Tibial nerve (tissue), 4 donors: ENCODE measurements around the gene CDCA3. TPM values are rescaled to one million over a fixed set of nuclear protein-coding genes. Genes with fewer than 3 reads are reported as not detected.
A peak's percentile ranks its signal among the peaks of the same experiment; 100 is the strongest.
"Not testable (repeated sequence)": the region's sequence is repeated elsewhere in the genome, so short reads cannot be mapped to it uniquely, and the experiment has no call there.

Experiments
- DNase-seq, 2 donors: peaks; one replicate each; pipeline ENCODE4 v3.0.0-alpha.2; 2019; ENCODE audit warnings: low spot score in 2 of 2
- H3K27ac ChIP-seq, 4 donors: fragments of 200-600 bp; sonication (generic) in 3 of 4; one replicate each; pipeline ENCODE4 v1.5.1; 2017 to 2019; ENCODE audit warnings: mild to moderate bottlenecking in 1 of 4
- H3K27me3 ChIP-seq, 2 donors: fragments of 200-600 bp; sonication (generic) in 1 of 2; one replicate each; pipeline versions ENCODE4 v1.5.1 to v1.6.0; 2017 to 2019
- H3K36me3 ChIP-seq, 3 donors: fragments of 200-600 bp; sonication (generic); one replicate each; pipeline ENCODE4 v1.5.1; 2018 to 2019
- H3K4me1 ChIP-seq, 4 donors: fragments of 200-600 bp; sonication (generic) in 3 of 4; one replicate each; pipeline ENCODE4 v1.5.1; 2017 to 2019
- H3K4me3 ChIP-seq, 4 donors: fragments of 200-600 bp; sonication (generic) in 3 of 4; one replicate each; pipeline ENCODE4 v1.5.1; 2017 to 2019; ENCODE audit warnings: mild to moderate bottlenecking in 1 of 4, moderate library complexity in 1 of 4
- H3K9me3 ChIP-seq, 4 donors: fragments of 200-600 bp; sonication (generic) in 3 of 4; one replicate each; pipeline ENCODE4 v1.5.1; 2017 to 2019
- EP300 ChIP-seq, 2 donors: sonication (generic); formaldehyde crosslinking; IDR thresholded peaks; one replicate each; pipeline ENCODE4 v1.6.1; 2017; ENCODE audit warnings: antibody characterized with exemption in 2 of 2, mild to moderate bottlenecking in 1 of 2
- POLR2A ChIP-seq, 2 donors: fragments of 450-650 bp; IDR thresholded peaks; one replicate each; pipeline ENCODE4 v1.6.1; 2017; ENCODE audit warnings: antibody characterized with exemption in 2 of 2, mild to moderate bottlenecking in 2 of 2, moderate library complexity in 2 of 2
- WGBS, 2 donors: methylation state at CpG; one replicate each; pipeline ENCODE4 v1.1.5; 2018; 5-methylcytosine and 5-hydroxymethylcytosine counted together
- total RNA-seq, 4 donors: library from RNA; depleted of rRNA; stranded (reverse); fragments of >200 nt; gene quantifications; one replicate each; pipeline ENCODE4 v1.1.0, GENCODE V29; 2016
- TF ChIP-seq, protein P1 (sequence below), 5 experiments: fragments of 200-600 bp in 3 of 5; fragments of 450-650 bp in 2 of 5; sonication (generic) in 3 of 5; IDR thresholded peaks; one replicate each; pipeline ENCODE4 v1.5.1; 2016 to 2019; ENCODE audit warnings: antibody characterized with exemption in 5 of 5, mild to moderate bottlenecking in 3 of 5, moderate library complexity in 2 of 5

CDCA3 gene
- total RNA-seq, 4 donors from 2014 or later, result 0.21 to 19.4 (median 3.6) TPM

DNA sequence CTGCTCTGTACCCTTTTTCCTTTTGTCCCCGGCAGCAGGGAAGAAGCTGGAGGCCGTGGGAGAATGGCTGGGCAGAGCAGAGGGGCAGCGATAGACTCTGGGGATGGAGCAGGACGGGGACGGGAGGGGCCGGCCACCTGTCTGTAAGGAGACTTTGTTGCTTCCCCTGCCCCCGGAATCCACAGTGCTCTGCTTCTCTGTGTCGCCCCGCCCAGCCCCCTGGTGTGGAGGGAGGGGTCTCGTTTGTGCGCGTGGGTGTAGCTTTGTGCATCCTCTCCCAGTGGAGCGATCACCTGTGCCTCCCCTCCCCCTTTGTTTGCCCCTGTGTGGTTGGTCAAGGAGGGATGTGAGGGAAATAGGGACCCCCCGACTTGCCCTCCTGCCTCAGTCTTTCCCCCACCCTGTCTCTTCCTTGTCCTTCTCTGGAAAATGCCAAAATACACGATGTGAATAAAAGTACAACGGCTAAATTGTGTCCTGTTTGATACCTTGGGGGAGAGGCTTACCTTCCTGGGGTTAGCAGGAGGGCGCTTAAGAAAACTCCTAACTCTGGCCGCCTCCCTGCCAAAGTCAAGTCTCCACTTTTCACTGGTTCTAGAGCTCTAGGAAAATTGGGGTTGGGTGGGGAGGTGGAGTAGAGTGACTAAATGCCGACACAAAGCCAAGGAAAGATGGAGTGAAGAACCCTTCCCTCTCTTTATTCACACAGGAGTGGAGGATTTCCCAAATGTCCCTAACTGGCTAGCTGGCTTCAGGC, 15.3 kb upstream of the CDCA3 start:
- Histone ChIP-seq H3K4me1 (peaks cover 0 to 42% (median 23%) of the 10 kb centered on the region in 4 donors), H3K27ac (peak overlapping the region; percentile 77 to 98 (median 96)), H3K9me3 (no peaks in the 10 kb centered on the region), H3K27me3 (no peaks in the 10 kb centered on the region), H3K36me3 (peaks cover 0 to 69% (median 9%) of the 10 kb centered on the region in 3 donors), H3K4me3 (peak overlapping the region; percentile 76 to 96 (median 94))
- TF ChIP-seq POLR2A (IDR thresholded peaks at IDR 0.05), result no peak
- TF ChIP-seq, protein P1, sequence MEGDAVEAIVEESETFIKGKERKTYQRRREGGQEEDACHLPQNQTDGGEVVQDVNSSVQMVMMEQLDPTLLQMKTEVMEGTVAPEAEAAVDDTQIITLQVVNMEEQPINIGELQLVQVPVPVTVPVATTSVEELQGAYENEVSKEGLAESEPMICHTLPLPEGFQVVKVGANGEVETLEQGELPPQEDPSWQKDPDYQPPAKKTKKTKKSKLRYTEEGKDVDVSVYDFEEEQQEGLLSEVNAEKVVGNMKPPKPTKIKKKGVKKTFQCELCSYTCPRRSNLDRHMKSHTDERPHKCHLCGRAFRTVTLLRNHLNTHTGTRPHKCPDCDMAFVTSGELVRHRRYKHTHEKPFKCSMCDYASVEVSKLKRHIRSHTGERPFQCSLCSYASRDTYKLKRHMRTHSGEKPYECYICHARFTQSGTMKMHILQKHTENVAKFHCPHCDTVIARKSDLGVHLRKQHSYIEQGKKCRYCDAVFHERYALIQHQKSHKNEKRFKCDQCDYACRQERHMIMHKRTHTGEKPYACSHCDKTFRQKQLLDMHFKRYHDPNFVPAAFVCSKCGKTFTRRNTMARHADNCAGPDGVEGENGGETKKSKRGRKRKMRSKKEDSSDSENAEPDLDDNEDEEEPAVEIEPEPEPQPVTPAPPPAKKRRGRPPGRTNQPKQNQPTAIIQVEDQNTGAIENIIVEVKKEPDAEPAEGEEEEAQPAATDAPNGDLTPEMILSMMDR (IDR thresholded peaks at IDR 0.05), result no peak
- TF ChIP-seq EP300 (IDR thresholded peaks at IDR 0.05), result no peak
- WGBS, 2 donors, result 70 to 74% methylated on average over 18 to 19 of the region's 19 CpGs
- no peak for DNase-seq

DNA sequence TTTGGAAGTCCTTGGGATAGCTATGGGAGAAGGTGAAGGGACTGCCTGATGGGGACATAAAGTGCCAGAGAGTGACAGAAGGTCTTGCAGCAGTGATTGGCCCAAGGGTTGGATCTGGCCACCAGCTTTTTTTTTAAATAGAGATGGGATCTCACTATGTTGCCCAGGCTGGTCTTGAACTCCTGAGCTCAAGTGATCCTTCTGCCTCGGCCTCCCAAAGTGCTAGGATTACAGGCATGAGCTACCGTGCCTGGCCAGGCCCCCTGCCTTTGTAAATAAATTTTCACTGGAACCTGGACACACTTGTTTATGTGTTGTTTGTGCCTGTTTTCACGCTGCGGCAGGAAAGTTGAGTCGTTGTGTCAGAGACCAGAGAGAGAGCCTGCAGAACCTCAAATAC, 14.2 kb upstream of the CDCA3 start:
- not testable (repeated sequence) for H3K27ac ChIP-seq, H3K9me3 ChIP-seq, H3K27me3 ChIP-seq, H3K4me3 ChIP-seq, DNase-seq
- 90 to 93% methylated on average over 5 of the region's 5 CpGs for WGBS, 2 donors
- peaks cover 0 to 32% (median 17%) of the 10 kb centered on the region in 4 donors for H3K4me1 ChIP-seq
- peaks cover 0 to 69% (median 17%) of the 10 kb centered on the region in 3 donors for H3K36me3 ChIP-seq

DNA sequence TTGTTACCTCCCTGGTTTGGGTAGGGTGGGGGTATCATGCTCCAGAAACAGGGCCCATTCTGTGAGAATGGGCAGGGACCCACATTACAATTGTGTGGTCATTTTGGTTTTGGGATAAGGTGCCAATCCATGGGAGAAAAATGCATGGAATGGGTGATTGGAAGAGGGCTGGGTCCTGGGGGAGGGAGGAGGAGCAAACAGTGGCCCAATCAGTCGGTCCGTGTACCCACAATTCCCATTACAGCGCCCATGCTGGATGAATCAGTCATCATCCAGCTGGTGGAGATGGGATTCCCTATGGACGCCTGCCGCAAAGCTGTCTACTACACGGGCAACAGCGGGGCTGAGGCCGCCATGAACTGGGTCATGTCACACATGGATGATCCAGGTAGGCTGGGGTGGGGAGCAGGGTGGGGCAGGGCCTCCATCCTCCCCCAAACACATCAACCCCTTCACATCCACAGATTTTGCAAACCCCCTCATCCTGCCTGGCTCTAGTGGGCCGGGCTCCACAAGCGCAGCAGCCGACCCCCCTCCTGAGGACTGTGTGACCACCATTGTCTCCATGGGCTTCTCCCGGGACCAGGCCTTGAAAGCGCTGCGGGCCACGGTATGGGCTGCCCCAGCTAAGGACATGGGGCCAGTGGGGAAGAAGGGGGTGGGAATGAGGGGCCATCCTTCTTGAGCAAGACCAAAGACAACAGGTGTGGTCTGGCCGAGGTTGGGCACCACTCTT, 12.7 kb upstream of the CDCA3 start:
- H3K9me3 ChIP-seq, result no peaks in the 10 kb centered on the region
- H3K36me3 ChIP-seq, result peaks cover 0 to 76% (median 26%) of the 10 kb centered on the region in 3 donors
- H3K4me3 ChIP-seq, result no peak overlapping the region
- DNase-seq, result no peak
- H3K27ac ChIP-seq, result no peak overlapping the region
- no peaks in the 10 kb centered on the region for H3K27me3 ChIP-seq
- 87 to 91% methylated on average over 15 to 16 of the region's 16 CpGs for WGBS, 2 donors
- TF ChIP-seq, protein P1 (IDR thresholded peaks at IDR 0.05), result no peak
- no peak for TF ChIP-seq POLR2A (IDR thresholded peaks at IDR 0.05)
- TF ChIP-seq EP300 (IDR thresholded peaks at IDR 0.05), result no peak
- peaks cover 0 to 17% (median 6%) of the 10 kb centered on the region in 4 donors for H3K4me1 ChIP-seq

DNA sequence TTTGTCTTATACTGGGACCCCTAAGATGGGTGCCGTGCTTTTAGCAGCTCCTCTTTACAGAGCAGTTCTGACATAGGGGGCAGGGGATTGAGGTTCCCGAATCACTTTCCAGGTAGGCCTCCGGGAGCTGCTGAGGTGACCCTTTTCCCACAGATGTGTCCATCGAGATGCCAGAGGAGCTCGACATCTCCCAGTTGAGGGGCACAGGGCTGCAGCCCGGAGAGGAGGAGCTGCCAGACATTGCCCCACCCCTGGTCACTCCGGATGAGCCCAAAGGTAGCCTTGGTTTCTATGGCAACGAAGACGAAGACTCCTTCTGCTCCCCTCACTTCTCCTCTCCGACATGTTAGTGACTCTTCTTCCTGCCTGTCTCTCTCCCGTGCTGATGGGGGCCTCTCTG, 11.9 kb upstream of the CDCA3 start:
- Histone ChIP-seq H3K27me3 (no peaks in the 10 kb centered on the region), H3K9me3 (no peaks in the 10 kb centered on the region), H3K27ac (no peak overlapping the region), H3K4me3 (no peak overlapping the region), H3K36me3 (peaks cover 0 to 83% (median 26%) of the 10 kb centered on the region in 3 donors), H3K4me1 (peaks cover 0 to 9% (median 0%) of the 10 kb centered on the region in 4 donors)
- 92 to 93% methylated on average over 8 to 11 of the region's 11 CpGs for WGBS, 2 donors
- DNase-seq, result no peak
- TF ChIP-seq, protein P1 (IDR thresholded peaks at IDR 0.05), result no peak
- TF ChIP-seq POLR2A (IDR thresholded peaks at IDR 0.05), result no peak
- TF ChIP-seq EP300 (IDR thresholded peaks at IDR 0.05), result no peak

DNA sequence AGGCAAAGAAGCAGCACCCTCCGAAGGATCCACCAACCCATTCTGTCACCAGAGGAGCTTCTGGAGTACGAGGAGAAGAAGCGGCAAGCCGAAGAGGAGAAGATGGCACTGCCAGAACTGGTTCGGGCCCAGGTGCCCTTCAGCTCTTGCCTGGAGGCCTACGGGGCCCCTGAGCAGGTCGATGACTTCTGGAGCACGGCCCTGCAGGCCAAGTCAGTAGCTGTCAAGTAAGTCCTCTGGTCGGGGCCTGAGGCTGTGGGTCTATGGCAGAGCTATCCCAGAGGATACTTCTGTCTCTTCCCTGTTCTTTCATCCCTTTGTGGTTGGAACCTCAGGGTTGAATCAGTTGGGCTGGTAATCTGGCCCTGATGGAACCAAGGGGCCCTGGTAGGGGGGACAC, 10.3 kb upstream of the CDCA3 start:
- Histone ChIP-seq H3K36me3 (peaks cover 2 to 100% (median 28%) of the 10 kb centered on the region in 3 donors), H3K27ac (no peak overlapping the region), H3K9me3 (no peaks in the 10 kb centered on the region), H3K27me3 (no peaks in the 10 kb centered on the region), H3K4me3 (no peak overlapping the region), H3K4me1 (peaks cover 0 to 2% (median 0%) of the 10 kb centered on the region in 4 donors)
- DNase-seq, result no peak
- WGBS, 2 donors, result 94 to 98% methylated on average over 8 to 9 of the region's 9 CpGs
- no peak for TF ChIP-seq POLR2A (IDR thresholded peaks at IDR 0.05)
- TF ChIP-seq EP300 (IDR thresholded peaks at IDR 0.05), result no peak
- TF ChIP-seq, protein P1 (IDR thresholded peaks at IDR 0.05), result no peak
